Smooth muscle cell (in vitro differentiated cells): ENCODE data around the gene LMX1A. TPM values are rescaled to one million over a fixed set of nuclear protein-coding genes. Genes with fewer than 3 reads are reported as not detected.

Source experiments
- DNase-seq: peaks from one replicate; lab custom pipeline; 2025; ENCODE audit not compliant: unreplicated experiment; lab: John Stamatoyannopoulos, UW
- H2AFZ ChIP-seq: fragments of 200-600 bp; sonication (generic); 2 replicates; pipeline ENCODE4 v1.6.0; 2016; ENCODE audit warnings: antibody characterized with exemption, low read depth, mild to moderate bottlenecking
- H3F3A ChIP-seq: fragments of 200-600 bp; sonication (generic); 2 replicates; pipeline ENCODE4 v1.6.0; 2017; ENCODE audit warnings: antibody characterized with exemption, low read depth
- H3K27ac ChIP-seq: fragments of 200-600 bp; sonication (generic); 2 replicates; pipeline ENCODE4 v1.5.1; 2016; ENCODE audit warnings: low read depth, mild to moderate bottlenecking
- H3K27me3 ChIP-seq: fragments of 200-600 bp; sonication (generic); 2 replicates; pipeline ENCODE4 v1.6.1; 2016; ENCODE audit warnings: low read depth, mild to moderate bottlenecking
- H3K36me3 ChIP-seq: fragments of 200-600 bp; sonication (generic); 2 replicates; pipeline ENCODE4 v1.5.1; 2016; ENCODE audit warnings: low read depth
- H3K4me1 ChIP-seq: fragments of 200-600 bp; sonication (generic); 2 replicates; pipeline ENCODE4 v1.5.1; 2016; ENCODE audit warnings: low read depth
- H3K4me2 ChIP-seq: fragments of 200-600 bp; sonication (generic); 2 replicates; pipeline ENCODE4 v1.6.0; 2016; ENCODE audit warnings: mild to moderate bottlenecking
- H3K4me3 ChIP-seq: fragments of 200-600 bp; sonication (generic); 2 replicates; pipeline ENCODE4 v1.5.1; 2016; ENCODE audit warnings: mild to moderate bottlenecking
- H3K79me2 ChIP-seq: fragments of 200-600 bp; sonication (generic); 2 replicates; pipeline ENCODE4 v1.6.0; 2016; ENCODE audit warnings: low read depth, mild to moderate bottlenecking
- H3K9ac ChIP-seq: fragments of 200-600 bp; sonication (generic); 2 replicates; pipeline ENCODE4 v1.6.0; 2016; ENCODE audit warnings: low read depth
- H3K9me3 ChIP-seq: fragments of 200-600 bp; sonication (generic); replicated peaks from 2 replicates; pipeline ENCODE4 v1.5.1; 2016; ENCODE audit warnings: low read depth
- H4K20me1 ChIP-seq: fragments of 200-600 bp; sonication (generic); 2 replicates; pipeline ENCODE4 v1.6.0; 2016; ENCODE audit warnings: low read depth
- WGBS: methylation state at CpG from one replicate; pipeline ENCODE4 v1.1.7; 2016; ENCODE audit warnings: low lambda C conversion rate; 5-methylcytosine and 5-hydroxymethylcytosine counted together
- polyA plus RNA-seq: library from polyadenylated mRNA; unstranded; fragments of >200 nt; fragmentation: Nextera tagmentation; extraction: Ambion mirVana; gene quantifications from 2 replicates; pipeline ENCODE4 v1.2.1, GENCODE V29; 2016
- total RNA-seq: library from RNA; depleted of rRNA; stranded (reverse); fragments of >200 nt; gene quantifications from 2 replicates; pipeline ENCODE4 v1.2.3, GENCODE V29; 2014
- TF ChIP-seq, protein P1 (sequence below): fragments of 200-600 bp; sonication (generic); IDR thresholded peaks from 2 replicates; pipeline ENCODE4 v1.5.1; 2017; ENCODE audit warnings: borderline replicate concordance, mild to moderate bottlenecking, antibody characterized with exemption; ENCODE audit not compliant: insufficient read depth, poor library complexity, severe bottlenecking

The LMX1A gene
- total and polyA plus RNA-seq, 2 experiments from 2014 or later = not detected

DNA sequence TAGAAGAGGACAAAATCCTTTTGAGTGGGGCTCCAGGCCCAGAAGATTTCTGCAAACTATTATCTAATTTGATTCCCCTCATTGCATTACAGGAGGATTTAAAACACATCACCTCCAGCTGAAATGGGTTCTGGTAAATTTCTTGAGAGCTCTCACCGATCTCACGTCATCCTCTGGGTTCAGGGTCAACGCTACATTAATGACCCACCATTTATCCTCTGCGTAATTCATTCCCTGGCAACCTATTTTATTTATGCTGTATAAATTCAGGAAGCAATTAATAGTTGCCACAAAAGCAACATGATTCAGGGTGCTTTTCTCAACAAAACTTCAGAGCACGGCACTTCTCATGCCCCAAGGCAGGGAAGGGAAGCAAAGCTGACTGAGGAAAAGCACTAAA, 38.9 kb downstream of the LMX1A start:
- Histone ChIP-seq H3K4me3 (no peak overlapping the region), H3K27me3 (peaks cover 44% of the 10 kb centered on the region), H3K79me2 (no peaks in the 10 kb centered on the region), H3K9ac (no peak overlapping the region), H3K4me2 (no peak overlapping the region), H2AFZ (no peak overlapping the region), H3F3A (no peaks in the 10 kb centered on the region), H3K9me3 (peaks cover 3% of the 10 kb centered on the region), H3K36me3 (no peaks in the 10 kb centered on the region), H3K27ac (no peak overlapping the region), H4K20me1 (no peaks in the 10 kb centered on the region), H3K4me1 (peaks cover 3% of the 10 kb centered on the region)
- 82% methylated on average over 5 of the region's 5 CpGs for WGBS
- no peak for DNase-seq
- TF ChIP-seq, protein P1, sequence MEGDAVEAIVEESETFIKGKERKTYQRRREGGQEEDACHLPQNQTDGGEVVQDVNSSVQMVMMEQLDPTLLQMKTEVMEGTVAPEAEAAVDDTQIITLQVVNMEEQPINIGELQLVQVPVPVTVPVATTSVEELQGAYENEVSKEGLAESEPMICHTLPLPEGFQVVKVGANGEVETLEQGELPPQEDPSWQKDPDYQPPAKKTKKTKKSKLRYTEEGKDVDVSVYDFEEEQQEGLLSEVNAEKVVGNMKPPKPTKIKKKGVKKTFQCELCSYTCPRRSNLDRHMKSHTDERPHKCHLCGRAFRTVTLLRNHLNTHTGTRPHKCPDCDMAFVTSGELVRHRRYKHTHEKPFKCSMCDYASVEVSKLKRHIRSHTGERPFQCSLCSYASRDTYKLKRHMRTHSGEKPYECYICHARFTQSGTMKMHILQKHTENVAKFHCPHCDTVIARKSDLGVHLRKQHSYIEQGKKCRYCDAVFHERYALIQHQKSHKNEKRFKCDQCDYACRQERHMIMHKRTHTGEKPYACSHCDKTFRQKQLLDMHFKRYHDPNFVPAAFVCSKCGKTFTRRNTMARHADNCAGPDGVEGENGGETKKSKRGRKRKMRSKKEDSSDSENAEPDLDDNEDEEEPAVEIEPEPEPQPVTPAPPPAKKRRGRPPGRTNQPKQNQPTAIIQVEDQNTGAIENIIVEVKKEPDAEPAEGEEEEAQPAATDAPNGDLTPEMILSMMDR = no peak

DNA sequence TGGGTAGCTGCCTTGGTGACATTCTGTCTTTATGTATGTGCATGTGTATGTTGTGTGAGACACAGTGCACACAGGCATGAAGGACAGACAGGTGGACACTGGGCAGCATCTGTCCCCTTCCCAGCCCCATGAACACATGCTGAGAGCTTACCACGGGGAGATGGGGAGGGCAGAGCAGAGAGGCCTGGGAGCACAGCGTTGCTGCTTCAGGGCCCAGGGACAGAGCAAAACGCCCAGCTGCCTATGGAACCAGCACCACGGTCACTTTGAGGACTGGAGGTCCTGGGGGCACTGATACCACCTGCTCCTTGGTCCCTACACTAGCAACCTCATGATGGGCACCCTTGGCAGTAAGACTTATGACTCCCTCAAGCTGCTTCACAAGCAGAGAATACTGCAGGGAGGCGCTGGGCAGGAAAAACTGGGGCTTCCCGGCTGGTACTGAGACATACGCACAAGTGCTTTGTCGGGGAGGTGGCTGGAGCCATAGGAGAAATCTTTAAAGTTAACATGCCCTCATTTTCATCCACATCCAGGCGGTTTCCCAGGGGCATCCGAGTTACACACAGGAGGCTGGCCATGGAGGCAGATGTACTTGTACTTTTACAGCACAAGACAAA, 40.3 kb downstream of the LMX1A start:
- H3K4me2 ChIP-seq = no peak overlapping the region
- H3K9ac ChIP-seq = no peak overlapping the region
- TF ChIP-seq, protein P1 = no peak
- no peaks in the 10 kb centered on the region for H3K79me2 ChIP-seq
- peaks cover 3% of the 10 kb centered on the region for H3K4me1 ChIP-seq
- no peak overlapping the region for H3K4me3 ChIP-seq
- H4K20me1 ChIP-seq = no peaks in the 10 kb centered on the region
- no peaks in the 10 kb centered on the region for H3F3A ChIP-seq
- peaks cover 44% of the 10 kb centered on the region for H3K27me3 ChIP-seq
- H3K27ac ChIP-seq = no peak overlapping the region
- H3K9me3 ChIP-seq = peaks cover 4% of the 10 kb centered on the region
- WGBS = 86% methylated on average over 10 of the region's 10 CpGs
- no peak for DNase-seq
- H3K36me3 ChIP-seq = no peaks in the 10 kb centered on the region
- no peak overlapping the region for H2AFZ ChIP-seq

DNA sequence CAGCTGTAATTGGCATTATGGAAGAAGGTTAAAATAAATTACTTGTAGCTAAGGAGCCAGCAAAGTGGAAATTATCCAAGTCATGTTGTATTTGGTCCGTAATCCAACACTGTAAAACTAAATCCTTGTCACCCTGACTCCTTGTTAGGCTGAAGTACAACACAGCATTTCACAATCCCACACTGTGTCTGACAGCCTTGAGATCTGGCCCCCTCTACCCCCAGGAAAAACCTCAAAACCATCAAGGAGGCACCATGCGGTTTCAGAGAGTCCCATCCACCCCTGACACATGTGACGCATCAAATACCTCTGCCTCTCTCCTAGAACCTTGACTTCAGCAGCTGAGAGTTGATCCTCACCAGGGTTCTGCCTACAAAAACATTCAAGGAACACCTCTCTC, 41.0 kb downstream of the LMX1A start:
- H3K27ac ChIP-seq = no peak overlapping the region
- 93% methylated on average over 3 of the region's 3 CpGs for WGBS
- H3K4me3 ChIP-seq = no peak overlapping the region
- TF ChIP-seq, protein P1 = no peak
- no peak overlapping the region for H3K4me2 ChIP-seq
- H3K36me3 ChIP-seq = no peaks in the 10 kb centered on the region
- DNase-seq = no peak
- no peak overlapping the region for H3K9ac ChIP-seq
- H3K79me2 ChIP-seq = no peaks in the 10 kb centered on the region
- no peaks in the 10 kb centered on the region for H4K20me1 ChIP-seq
- H3F3A ChIP-seq = no peaks in the 10 kb centered on the region
- no peak overlapping the region for H2AFZ ChIP-seq
- H3K27me3 ChIP-seq = peaks cover 43% of the 10 kb centered on the region
- H3K4me1 ChIP-seq = peaks cover 3% of the 10 kb centered on the region
- peaks cover 4% of the 10 kb centered on the region for H3K9me3 ChIP-seq

DNA sequence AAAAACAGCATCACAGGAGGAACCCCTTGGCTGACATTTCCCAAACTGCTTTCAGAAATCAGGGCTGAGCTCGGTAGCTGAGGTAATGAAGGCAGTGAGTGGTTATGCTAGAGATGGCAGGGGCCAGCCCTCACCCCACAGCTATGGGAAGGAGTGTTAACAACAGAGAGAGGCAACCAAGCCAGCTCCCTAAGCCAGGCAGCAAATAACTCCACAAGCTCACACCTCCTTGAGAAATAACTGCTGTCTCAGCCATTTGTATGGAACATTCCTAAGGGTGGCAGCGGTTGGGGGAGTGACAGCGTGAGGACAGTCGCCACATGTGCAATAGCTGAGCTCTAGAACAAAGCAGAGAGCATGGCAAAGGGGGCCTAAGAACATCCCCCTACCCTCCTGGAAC, 42.6 kb downstream of the LMX1A start:
- WGBS = 47% methylated on average over 4 of the region's 4 CpGs
- Histone ChIP-seq H4K20me1 (no peaks in the 10 kb centered on the region), H3K27ac (no peak overlapping the region), H3K4me2 (no peak overlapping the region), H3K79me2 (no peaks in the 10 kb centered on the region), H2AFZ (no peak overlapping the region), H3K9ac (no peak overlapping the region), H3K36me3 (no peaks in the 10 kb centered on the region), H3K4me3 (no peak overlapping the region), H3K9me3 (peaks cover 4% of the 10 kb centered on the region), H3K27me3 (peaks cover 34% of the 10 kb centered on the region), H3K4me1 (peaks cover 3% of the 10 kb centered on the region), H3F3A (no peaks in the 10 kb centered on the region)
- no peak for DNase-seq
- TF ChIP-seq, protein P1 = no peak
